Right lobe of liver (tissue), 4 donors: ENCODE measurements around the gene BACH2.

Experiments
- POLR2A ChIP-seq: fragments of 450-650 bp; IDR thresholded peaks from one replicate; pipeline ENCODE4 v1.6.1; 2017; ENCODE audit warnings: antibody characterized with exemption, mild to moderate bottlenecking
- TF ChIP-seq, protein P1 (sequence below), 4 donors: fragments of 200-600 bp in 3 of 4; fragments of 450-650 bp in 1 of 4; IDR thresholded peaks; one replicate each; pipeline versions ENCODE4 v1.5.1 to v1.8.0; 2016 to 2022; ENCODE audit warnings: antibody characterized with exemption in 4 of 4, mild to moderate bottlenecking in 2 of 4
- donor health status: DM: no; HTN: no; CAD: no.
- donor health status: DM: no; HTN: no; CAD: no.
- donor health status: DM: no; HTN: yes; CAD: no.

DNA sequence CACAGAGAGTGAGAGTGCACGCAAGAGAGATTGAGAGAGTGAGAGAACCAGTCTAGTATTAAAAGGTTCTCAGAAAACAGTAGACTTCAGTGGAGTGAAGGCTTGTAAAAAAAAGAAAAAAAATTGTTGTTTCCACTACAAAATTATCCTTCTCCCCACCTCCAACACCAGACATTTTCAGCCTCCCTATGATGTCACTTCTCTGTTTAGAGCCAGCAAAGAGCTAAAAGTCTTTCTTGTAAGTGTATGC lies 77.8 kb downstream of the BACH2 start:
- no peak for TF ChIP-seq POLR2A
- TF ChIP-seq, protein P1, sequence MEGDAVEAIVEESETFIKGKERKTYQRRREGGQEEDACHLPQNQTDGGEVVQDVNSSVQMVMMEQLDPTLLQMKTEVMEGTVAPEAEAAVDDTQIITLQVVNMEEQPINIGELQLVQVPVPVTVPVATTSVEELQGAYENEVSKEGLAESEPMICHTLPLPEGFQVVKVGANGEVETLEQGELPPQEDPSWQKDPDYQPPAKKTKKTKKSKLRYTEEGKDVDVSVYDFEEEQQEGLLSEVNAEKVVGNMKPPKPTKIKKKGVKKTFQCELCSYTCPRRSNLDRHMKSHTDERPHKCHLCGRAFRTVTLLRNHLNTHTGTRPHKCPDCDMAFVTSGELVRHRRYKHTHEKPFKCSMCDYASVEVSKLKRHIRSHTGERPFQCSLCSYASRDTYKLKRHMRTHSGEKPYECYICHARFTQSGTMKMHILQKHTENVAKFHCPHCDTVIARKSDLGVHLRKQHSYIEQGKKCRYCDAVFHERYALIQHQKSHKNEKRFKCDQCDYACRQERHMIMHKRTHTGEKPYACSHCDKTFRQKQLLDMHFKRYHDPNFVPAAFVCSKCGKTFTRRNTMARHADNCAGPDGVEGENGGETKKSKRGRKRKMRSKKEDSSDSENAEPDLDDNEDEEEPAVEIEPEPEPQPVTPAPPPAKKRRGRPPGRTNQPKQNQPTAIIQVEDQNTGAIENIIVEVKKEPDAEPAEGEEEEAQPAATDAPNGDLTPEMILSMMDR (IDR thresholded peaks at IDR 0.05), result no peak
